HepG2 (cell line): Measurements from ENCODE around the gene MIDN. TPM values are rescaled to one million over a fixed set of nuclear protein-coding genes. Genes with fewer than 3 reads are reported as not detected.

Experiments used
- BCL6 ChIP-seq: IDR thresholded peaks from 2 replicates; pipeline ENCODE4 v1.6.1; 2016; ENCODE audit warnings: missing genetic modification reagents, missing compliant biosample characterization
- JUND ChIP-seq: sonication (generic); formaldehyde crosslinking; IDR thresholded peaks from 2 replicates; pipeline ENCODE4 v1.8.0; 2022; ENCODE audit warnings: mild to moderate bottlenecking, missing genetic modification reagents
- MAF1 ChIP-seq: sonication (generic); formaldehyde crosslinking; IDR thresholded peaks from 2 replicates; pipeline ENCODE4 v1.5.0; 2020; ENCODE audit warnings: missing genetic modification reagents, borderline replicate concordance
- MTA1 ChIP-seq: sonication (generic); formaldehyde crosslinking; IDR thresholded peaks from 2 replicates; pipeline ENCODE4 v1.4.0; 2020; ENCODE audit warnings: missing genetic modification reagents, mild to moderate bottlenecking, borderline replicate concordance
- NRL ChIP-seq: sonication (generic); formaldehyde crosslinking; IDR thresholded peaks from 2 replicates; pipeline ENCODE4 v1.5.0; 2020; ENCODE audit warnings: missing genetic modification reagents, mild to moderate bottlenecking, moderate library complexity, borderline replicate concordance
- ZNF136 ChIP-seq: sonication (generic); formaldehyde crosslinking; IDR thresholded peaks from 2 replicates; pipeline ENCODE4 v1.8.1; 2022; ENCODE audit warnings: low read depth, mild to moderate bottlenecking, moderate library complexity, missing genetic modification reagents
- ZNF180 ChIP-seq: sonication (generic); formaldehyde crosslinking; IDR thresholded peaks from 2 replicates; pipeline ENCODE4 v1.4.0; 2020; ENCODE audit warnings: low read depth, missing genetic modification reagents, borderline replicate concordance
- ZNF318 ChIP-seq: sonication (generic); formaldehyde crosslinking; IDR thresholded peaks from 2 replicates; pipeline ENCODE4 v1.4.0; 2020; ENCODE audit warnings: mild to moderate bottlenecking, missing genetic modification reagents
- ZNF382 ChIP-seq: sonication (generic); formaldehyde crosslinking; IDR thresholded peaks from 2 replicates; pipeline ENCODE4 v1.5.0; 2020; ENCODE audit warnings: missing genetic modification reagents, mild to moderate bottlenecking, borderline replicate concordance
- polyA plus RNA-seq, 8 experiments: library from polyadenylated mRNA; depleted of rRNA in 3 of 8; stranded (reverse) in 7 of 8; unstranded in 1 of 8; fragments of >200 nt; fragmentation: Illumina TruSeq in 4 of 8; extraction: Trizol in 4 of 8; gene quantifications; 2 replicates each; pipeline versions ENCODE4 v1.2.1 to v1.2.3, GENCODE V29; 2011 to 2016; ENCODE audit warnings: low read depth in 4 of 8, missing spikeins in 1 of 8, mixed read lengths in 1 of 8; ENCODE audit not compliant: insufficient read depth in 1 of 8
- total RNA-seq, 5 experiments: library from RNA; depleted of rRNA; stranded (reverse); fragments of >200 nt; fragmentation: Illumina TruSeq; extraction: Trizol; gene quantifications; 2 replicates each; pipeline ENCODE4 v1.2.3, GENCODE V29; 2016; ENCODE audit warnings: low read depth in 1 of 5
- TF ChIP-seq, protein P1 (sequence below): sonication (generic); formaldehyde crosslinking; IDR thresholded peaks from 2 replicates; pipeline ENCODE4 v1.5.0; 2020; ENCODE audit warnings: missing genetic modification reagents, mild to moderate bottlenecking, borderline replicate concordance
- TF ChIP-seq, protein P2 (sequence below): sonication (generic); formaldehyde crosslinking; IDR thresholded peaks from 2 replicates; pipeline ENCODE4 v1.5.0; 2020; ENCODE audit warnings: mild to moderate bottlenecking, missing genetic modification reagents

Gene MIDN
- total and polyA plus RNA-seq, 2 of the 13 experiments (the other 11 are each of a cell fraction or from before 2014, with no cell fraction given): 8.4 to 18.0 TPM

DNA sequence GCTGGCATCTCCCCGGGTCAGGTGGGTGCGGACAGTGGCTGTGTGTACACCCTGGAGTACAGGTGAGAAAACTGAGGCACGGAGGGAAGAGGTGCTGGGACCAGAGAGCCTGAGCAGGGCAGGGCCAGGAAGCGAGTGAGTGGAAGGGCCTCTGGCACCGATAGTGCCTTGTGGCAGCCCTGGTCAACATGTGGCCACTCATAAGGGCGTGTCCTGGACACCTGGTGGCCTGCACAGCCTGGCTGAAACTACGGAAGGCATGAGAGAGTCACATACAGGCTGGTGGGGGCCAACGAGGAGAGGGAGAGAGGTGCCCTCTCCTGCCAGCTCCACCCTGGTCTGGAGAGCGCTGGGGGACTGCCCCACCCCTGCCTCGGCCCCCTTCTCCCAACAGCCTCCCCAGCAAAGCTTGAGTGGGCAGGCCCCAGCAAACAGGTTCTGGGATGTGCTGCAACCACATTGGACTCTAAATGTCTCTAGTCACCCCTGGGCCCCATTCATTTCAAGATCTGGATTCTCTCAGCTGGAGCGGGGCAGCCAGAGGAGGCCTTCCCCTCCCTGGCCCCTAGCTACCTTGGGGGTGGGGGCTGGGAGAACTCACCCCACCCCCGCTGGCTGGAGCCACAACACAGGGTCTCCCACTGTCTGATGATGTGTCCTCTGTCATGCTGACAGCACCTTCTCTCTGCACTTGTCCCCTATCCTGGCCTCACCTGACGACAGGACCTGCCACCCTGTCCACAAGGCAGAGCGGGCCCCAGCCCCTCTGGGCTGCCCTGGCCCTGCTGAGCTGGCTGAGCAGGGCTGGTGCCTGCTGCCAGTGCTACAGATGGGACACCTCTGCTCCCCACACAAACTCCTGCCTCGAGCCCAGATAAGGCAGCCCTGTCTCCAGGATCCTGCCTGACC, 16.4 kb upstream of the MIDN start (continued):
- TF ChIP-seq JUND (no peak), MAF1 (CRISPR knock-in tag) (no peak), ZNF318 (CRISPR knock-in tag) (0 out of 2 replicates have a peak, but pooled peaks have one; percentile 29), ZNF136 (CRISPR knock-in tag) (no peak), NRL (CRISPR knock-in tag) (0 out of 2 replicates have a peak, but pooled peaks have one; percentile 21), BCL6 (no peak), MTA1 (CRISPR knock-in tag) (0 out of 2 replicates have a peak, but pooled peaks have one; percentile 26), ZNF180 (no peak), ZNF382 (CRISPR knock-in tag) (no peak)
- TF ChIP-seq, protein P1, sequence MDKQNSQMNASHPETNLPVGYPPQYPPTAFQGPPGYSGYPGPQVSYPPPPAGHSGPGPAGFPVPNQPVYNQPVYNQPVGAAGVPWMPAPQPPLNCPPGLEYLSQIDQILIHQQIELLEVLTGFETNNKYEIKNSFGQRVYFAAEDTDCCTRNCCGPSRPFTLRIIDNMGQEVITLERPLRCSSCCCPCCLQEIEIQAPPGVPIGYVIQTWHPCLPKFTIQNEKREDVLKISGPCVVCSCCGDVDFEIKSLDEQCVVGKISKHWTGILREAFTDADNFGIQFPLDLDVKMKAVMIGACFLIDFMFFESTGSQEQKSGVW (CRISPR knock-in tag): no peak
- TF ChIP-seq, protein P2, sequence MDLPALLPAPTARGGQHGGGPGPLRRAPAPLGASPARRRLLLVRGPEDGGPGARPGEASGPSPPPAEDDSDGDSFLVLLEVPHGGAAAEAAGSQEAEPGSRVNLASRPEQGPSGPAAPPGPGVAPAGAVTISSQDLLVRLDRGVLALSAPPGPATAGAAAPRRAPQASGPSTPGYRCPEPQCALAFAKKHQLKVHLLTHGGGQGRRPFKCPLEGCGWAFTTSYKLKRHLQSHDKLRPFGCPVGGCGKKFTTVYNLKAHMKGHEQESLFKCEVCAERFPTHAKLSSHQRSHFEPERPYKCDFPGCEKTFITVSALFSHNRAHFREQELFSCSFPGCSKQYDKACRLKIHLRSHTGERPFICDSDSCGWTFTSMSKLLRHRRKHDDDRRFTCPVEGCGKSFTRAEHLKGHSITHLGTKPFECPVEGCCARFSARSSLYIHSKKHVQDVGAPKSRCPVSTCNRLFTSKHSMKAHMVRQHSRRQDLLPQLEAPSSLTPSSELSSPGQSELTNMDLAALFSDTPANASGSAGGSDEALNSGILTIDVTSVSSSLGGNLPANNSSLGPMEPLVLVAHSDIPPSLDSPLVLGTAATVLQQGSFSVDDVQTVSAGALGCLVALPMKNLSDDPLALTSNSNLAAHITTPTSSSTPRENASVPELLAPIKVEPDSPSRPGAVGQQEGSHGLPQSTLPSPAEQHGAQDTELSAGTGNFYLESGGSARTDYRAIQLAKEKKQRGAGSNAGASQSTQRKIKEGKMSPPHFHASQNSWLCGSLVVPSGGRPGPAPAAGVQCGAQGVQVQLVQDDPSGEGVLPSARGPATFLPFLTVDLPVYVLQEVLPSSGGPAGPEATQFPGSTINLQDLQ (CRISPR knock-in tag): no peak
- TF ChIP-seq, all 625 proteins: peak for 4
